H1 (cell line): ENCODE data around the gene RTN4RL1. TPM values are rescaled to one million over a fixed set of nuclear protein-coding genes. Genes with fewer than 3 reads are reported as not detected.
A peak's percentile ranks its signal among the peaks of the same experiment; 100 is the strongest.

Experiments used
- CTCF ChIA-PET: fragments of 300-600 bp; sonication (Branson Sonifier 250); formaldehyde crosslinking; loops from one replicate; lab custom pipeline; 2021; ENCODE audit not compliant: partially characterized antibody; lab: Charles Lee
- POLR2A ChIA-PET: fragments of 300-600 bp; sonication (Branson Sonifier 250); formaldehyde crosslinking; loops from one replicate; lab custom pipeline; 2021; ENCODE audit warnings: inconsistent platforms; ENCODE audit not compliant: partially characterized antibody; lab: Charles Lee
- DNase-seq, 2 experiments: peaks; one replicate each; pipeline versions ENCODE4 v3.0.0 to v3.0.0-alpha.2; 2010 to 2022; ENCODE audit warnings: low spot score in 2 of 2, low read depth in 1 of 2, mixed read lengths in 1 of 2
- FAIRE-seq: peaks from 2 replicates; lab custom pipeline; 2011; peaks lifted over from hg19 to GRCh38; lab: Jason Lieb, UNC
- H2AFZ ChIP-seq: 2 replicates; pipeline ENCODE4 v1.8.1; 2012; ENCODE audit warnings: low read length, inconsistent platforms
- H2AK5ac ChIP-seq: 2 replicates; pipeline ENCODE4 v1.6.1; 2013; ENCODE audit warnings: low read depth, low read length
- H2BK120ac ChIP-seq: replicated peaks from 2 replicates; pipeline ENCODE3; 2013; ENCODE audit warnings: low read depth, low read length, inconsistent platforms
- H2BK12ac ChIP-seq: 2 replicates; pipeline ENCODE4 v1.6.1; 2013; ENCODE audit warnings: low read depth, low read length
- H2BK15ac ChIP-seq: 2 replicates; pipeline ENCODE4 v1.6.1; 2013; ENCODE audit warnings: low read length
- H2BK20ac ChIP-seq: 2 replicates; pipeline ENCODE4 v1.6.1; 2013; ENCODE audit warnings: low read length
- H2BK5ac ChIP-seq: 2 replicates; pipeline ENCODE4 v1.6.1; 2013; ENCODE audit warnings: low read depth, low read length
- H3K14ac ChIP-seq: 2 replicates; pipeline ENCODE4 v1.6.1; 2013; ENCODE audit warnings: inconsistent platforms; ENCODE audit not compliant: insufficient read length
- H3K18ac ChIP-seq: 2 replicates; pipeline ENCODE4 v1.6.1; 2013; ENCODE audit warnings: low read length; ENCODE audit errors: extremely low read depth
- H3K23ac ChIP-seq: 2 replicates; pipeline ENCODE4 v1.6.1; 2013; ENCODE audit warnings: inconsistent platforms; ENCODE audit not compliant: insufficient read length
- H3K23me2 ChIP-seq: 2 replicates; pipeline ENCODE4 v1.6.1; 2013; ENCODE audit warnings: low read depth, low read length
- H3K27ac ChIP-seq: 2 replicates; pipeline ENCODE4 v1.6.1; 2011; ENCODE audit warnings: low read depth, low read length, inconsistent platforms
- H3K27me3 ChIP-seq, 4 experiments: replicated peaks in 1 of 4; 1 replicate in 1 of 4; 2 replicates in 3 of 4; pipeline versions ENCODE4 v1.6.1 to v1.8.1; 2011 to 2013; ENCODE audit warnings: low read length in 3 of 4, mild to moderate bottlenecking in 3 of 4, inconsistent platforms in 2 of 4, mixed read lengths in 2 of 4, moderate library complexity in 1 of 4; ENCODE audit not compliant: control insufficient read depth in 3 of 4, insufficient read depth in 3 of 4; ENCODE audit errors: extremely low read depth in 1 of 4
- H3K36me3 ChIP-seq, 4 experiments: 2 replicates each; pipeline versions ENCODE4 v1.6.1 to v1.8.1; 2011 to 2013; ENCODE audit warnings: mild to moderate bottlenecking in 4 of 4, low read length in 3 of 4, moderate library complexity in 2 of 4, control low read depth in 1 of 4, inconsistent platforms in 1 of 4; ENCODE audit not compliant: insufficient read depth in 4 of 4, control insufficient read depth in 2 of 4
- H3K4ac ChIP-seq: replicated peaks from 2 replicates; pipeline ENCODE3; 2013; ENCODE audit warnings: low read length, low read depth, mixed read lengths, inconsistent platforms; ENCODE audit not compliant: insufficient read length
- H3K4me1 ChIP-seq, 4 experiments: replicated peaks in 1 of 4; 1 replicate in 1 of 4; 2 replicates in 3 of 4; pipeline versions ENCODE4 v1.6.1 to v1.8.1; 2011 to 2013; ENCODE audit warnings: low read length in 3 of 4, inconsistent platforms in 2 of 4, mixed read lengths in 1 of 4; ENCODE audit not compliant: insufficient read depth in 4 of 4, control insufficient read depth in 3 of 4
- H3K4me2 ChIP-seq, 2 experiments: 2 replicates each; pipeline versions ENCODE4 v1.6.1 to v1.8.1; 2011 to 2013; ENCODE audit warnings: low read depth in 2 of 2, low read length in 2 of 2, control low read depth in 1 of 2, inconsistent platforms in 1 of 2, mild to moderate bottlenecking in 1 of 2; ENCODE audit not compliant: insufficient read depth in 1 of 2
- H3K4me3 ChIP-seq, 4 experiments: fragments of 200-600, 300-600 bp in 1 of 4; sonication (generic), shearing (Covaris generic), sonication (Bioruptor Twin) in 1 of 4; 2 replicates each; pipeline versions ENCODE4 v1.5.1 to v1.8.1; 2011 to 2016; ENCODE audit warnings: low read length in 4 of 4, low read depth in 3 of 4, control low read depth in 2 of 4, inconsistent platforms in 2 of 4, mild to moderate bottlenecking in 2 of 4, mixed read lengths in 1 of 4, moderate library complexity in 1 of 4; ENCODE audit not compliant: insufficient read depth in 2 of 4; ENCODE audit errors: extremely low read depth in 1 of 4
- H3K56ac ChIP-seq: replicated peaks from 2 replicates; pipeline ENCODE3; 2013; ENCODE audit warnings: low read depth, mild to moderate bottlenecking, mixed read lengths, low read length, inconsistent platforms; ENCODE audit not compliant: insufficient read length
- H3K79me1 ChIP-seq: 2 replicates; pipeline ENCODE4 v1.6.1; 2013; ENCODE audit warnings: low read depth, low read length, control low read depth
- H3K79me2 ChIP-seq, 2 experiments: 2 replicates each; pipeline versions ENCODE4 v1.6.1 to v1.8.1; 2012 to 2013; ENCODE audit warnings: low read length in 2 of 2, mild to moderate bottlenecking in 2 of 2, inconsistent platforms in 1 of 2; ENCODE audit not compliant: insufficient read depth in 2 of 2, control insufficient read depth in 1 of 2
- H3K9ac ChIP-seq, 4 experiments: replicated peaks in 1 of 4; 1 replicate in 1 of 4; 2 replicates in 3 of 4; pipeline versions ENCODE4 v1.6.1 to v1.8.1; 2011 to 2013; ENCODE audit warnings: low read depth in 3 of 4, low read length in 3 of 4, control low read depth in 2 of 4, mild to moderate bottlenecking in 2 of 4, moderate library complexity in 2 of 4, inconsistent platforms in 1 of 4; ENCODE audit errors: extremely low read depth in 1 of 4
- H3K9me3 ChIP-seq, 2 experiments: 2 replicates each; pipeline versions ENCODE4 v1.6.1 to v1.8.1; 2012 to 2013; ENCODE audit warnings: mild to moderate bottlenecking in 2 of 2, moderate library complexity in 2 of 2, control low read depth in 1 of 2, inconsistent platforms in 1 of 2, low read depth in 1 of 2, low read length in 1 of 2, mixed read lengths in 1 of 2; ENCODE audit not compliant: insufficient read depth in 2 of 2
- H4K20me1 ChIP-seq, 2 experiments: replicated peaks in 1 of 2; 2 replicates each; pipeline versions ENCODE3 to v1.8.1; 2011 to 2013; ENCODE audit warnings: inconsistent platforms in 2 of 2, low read length in 2 of 2, mild to moderate bottlenecking in 1 of 2; ENCODE audit not compliant: insufficient read depth in 2 of 2, control insufficient read depth in 1 of 2
- H4K5ac ChIP-seq: 2 replicates; pipeline ENCODE4 v1.6.1; 2013; ENCODE audit warnings: low read length, low read depth, mixed read lengths, inconsistent platforms; ENCODE audit not compliant: insufficient read length
- H4K8ac ChIP-seq: 2 replicates; pipeline ENCODE4 v1.8.0; 2013; ENCODE audit warnings: mild to moderate bottlenecking, moderate library complexity, low read length, inconsistent platforms; ENCODE audit not compliant: insufficient read depth; ENCODE audit errors: extremely low read depth
- H4K91ac ChIP-seq: replicated peaks from 2 replicates; pipeline ENCODE3; 2013; ENCODE audit warnings: low read length, mixed read lengths, inconsistent platforms; ENCODE audit not compliant: insufficient read length
- ASH2L ChIP-seq: fragments of 200-600, 300-600 bp; sonication (generic); IDR thresholded peaks from one replicate; pipeline ENCODE4 v1.7.1; 2017; ENCODE audit warnings: low read length
- CBX8 ChIP-seq: fragments of 300-800, 300-1000 bp; sonication (generic); IDR thresholded peaks from 2 replicates; pipeline ENCODE4 v1.7.1; 2016; ENCODE audit warnings: low read depth, low read length, borderline replicate concordance
- GTF2F1 ChIP-seq: IDR thresholded peaks from 2 replicates; pipeline ENCODE4 v1.6.1; 2012; ENCODE audit warnings: low read depth, low read length, improper control_type of control experiment, borderline replicate concordance
- MAFK ChIP-seq: IDR thresholded peaks from 2 replicates; pipeline ENCODE4 v1.6.1; 2012; ENCODE audit warnings: low read depth, mild to moderate bottlenecking, improper control_type of control experiment, low read length
- RBBP5 ChIP-seq: IDR thresholded peaks from 2 replicates; pipeline ENCODE4 v1.7.1; 2012; ENCODE audit warnings: low read depth, mild to moderate bottlenecking, inconsistent platforms, low read length, moderate library complexity, borderline replicate concordance
- RXRA ChIP-seq: IDR thresholded peaks from 2 replicates; pipeline ENCODE4 v1.6.1; 2011; ENCODE audit warnings: low read depth, mild to moderate bottlenecking, low read length, moderate library complexity; ENCODE audit not compliant: insufficient read depth
- SIN3A ChIP-seq, 2 experiments: IDR thresholded peaks in 1 of 2; conservative IDR thresholded peaks in 1 of 2; 2 replicates each; pipeline ENCODE4 v1.6.1; 2011 to 2012; ENCODE audit warnings: low read length in 2 of 2, improper control_type of control experiment in 1 of 2, low read depth in 1 of 2, mild to moderate bottlenecking in 1 of 2
- SP1 ChIP-seq: IDR thresholded peaks from 2 replicates; pipeline ENCODE4 v1.6.1; 2011; ENCODE audit warnings: low read depth, low read length
- WGBS, 2 experiments: shearing (Covaris generic) in 1 of 2; methylation state at CpG; one replicate each; pipeline versions ENCODE4 v1.1.6 to v1.1.7; 2013 to 2015; ENCODE audit warnings: low lambda C conversion rate in 2 of 2, mixed read lengths in 2 of 2, inconsistent platforms in 1 of 2, low coverage in 1 of 2, missing lambda C conversion rate in 1 of 2; ENCODE audit not compliant: insufficient replicate concordance in 2 of 2, insufficient coverage in 1 of 2, insufficient read length in 1 of 2; ENCODE audit errors: extremely low coverage in 1 of 2, missing lambda C conversion rate in 1 of 2; 5-methylcytosine and 5-hydroxymethylcytosine counted together
- polyA plus RNA-seq, 7 experiments: library from polyadenylated mRNA; depleted of rRNA in 3 of 7; stranded (reverse) in 5 of 7; unstranded in 2 of 7; fragments of >200 nt in 5 of 7; fragments of 200-250 nt in 2 of 7; gene quantifications; 1 replicate in 5 of 7; 2 replicates in 1 of 7; 4 replicates in 1 of 7; pipeline versions ENCODE4 v1.2.1 to v1.2.3, GENCODE V29; 2011 to 2013; ENCODE audit warnings: missing spikeins in 2 of 7, mixed read lengths in 2 of 7
- total RNA-seq: library from RNA; stranded (reverse); fragmentation: NEBNext Ultra II Directional; extraction: Animal tissue kit (Norgen Biotek cat#: 25700); gene quantifications from 2 replicates; pipeline ENCODE4 v1.2.1, GENCODE V29; 2021
- TF ChIP-seq, protein P1 (sequence below): IDR thresholded peaks from 2 replicates; pipeline ENCODE4 v1.6.1; 2012; ENCODE audit warnings: inconsistent platforms
- TF ChIP-seq, protein P2 (sequence below): IDR thresholded peaks from 2 replicates; pipeline ENCODE4 v1.6.1; 2012; ENCODE audit warnings: inconsistent platforms

The RTN4RL1 gene
- total and polyA plus RNA-seq, 2 of the 8 experiments (the other 6 are each of a cell fraction or from before 2014, with no cell fraction given), result 0.09 TPM; not detected in 1

GRCh38 chr17:1946021-1946932, 78.9 kb downstream of the RTN4RL1 start:
- FAIRE-seq (no peak), DNase-seq (no peak)
- no peak for TF ChIP-seq GTF2F1
- TF ChIP-seq RBBP5, result no peak
- TF ChIP-seq RXRA, result no peak
- TF ChIP-seq, protein P1, sequence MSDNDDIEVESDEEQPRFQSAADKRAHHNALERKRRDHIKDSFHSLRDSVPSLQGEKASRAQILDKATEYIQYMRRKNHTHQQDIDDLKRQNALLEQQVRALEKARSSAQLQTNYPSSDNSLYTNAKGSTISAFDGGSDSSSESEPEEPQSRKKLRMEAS, result no peak
- TF ChIP-seq, protein P2, sequence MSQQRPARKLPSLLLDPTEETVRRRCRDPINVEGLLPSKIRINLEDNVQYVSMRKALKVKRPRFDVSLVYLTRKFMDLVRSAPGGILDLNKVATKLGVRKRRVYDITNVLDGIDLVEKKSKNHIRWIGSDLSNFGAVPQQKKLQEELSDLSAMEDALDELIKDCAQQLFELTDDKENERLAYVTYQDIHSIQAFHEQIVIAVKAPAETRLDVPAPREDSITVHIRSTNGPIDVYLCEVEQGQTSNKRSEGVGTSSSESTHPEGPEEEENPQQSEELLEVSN, result no peak
- TF ChIP-seq MAFK, result no peak
- no peak for TF ChIP-seq ASH2L
- TF ChIP-seq CBX8, result no peak
- TF ChIP-seq SP1, result no peak
- no peak for TF ChIP-seq SIN3A (conservative IDR thresholded peaks at IDR 0.05 in 1 of 2, IDR thresholded peaks at IDR 0.05 in 1 of 2; ENCODE audit: low read depth in 1 of 2, low read length in 2 of 2)
- ChIA-PET CTCF (no interaction called here), POLR2A (no interaction called here)
- H3K4me2 ChIP-seq, result no peak overlapping the region
- no peaks in the 10 kb centered on the region for H3K23me2 ChIP-seq
- no peak overlapping the region for H3K4me3 ChIP-seq
- H3K9ac ChIP-seq, result no peak overlapping the region
- no peaks in the 10 kb centered on the region for H3K36me3 ChIP-seq
- no peak overlapping the region for H2AFZ ChIP-seq
- H3K79me2 ChIP-seq, result no peaks in the 10 kb centered on the region
- H3K23ac ChIP-seq, result no peak overlapping the region
- H3K56ac ChIP-seq, result no peak overlapping the region
- H3K9me3 ChIP-seq, result no peaks in the 10 kb centered on the region
- H2BK120ac ChIP-seq, result no peak overlapping the region
- no peak overlapping the region for H4K91ac ChIP-seq
- peaks cover 0 to 5% of the 10 kb centered on the region in 2 experiments for H4K20me1 ChIP-seq
- 90% methylated on average over 20 of the region's 20 CpGs; no CpG with 5 or more reads in 1 of the 2 experiments for WGBS, 2 experiments
- no peak overlapping the region for H2BK12ac ChIP-seq
- H3K14ac ChIP-seq, result no peak overlapping the region
- no peaks in the 10 kb centered on the region for H3K27me3 ChIP-seq
- H3K18ac ChIP-seq, result no peak overlapping the region
- peak overlapping the region; percentile 13; the same call in 1 of the 2 replicates for H2BK5ac ChIP-seq
- no peaks in the 10 kb centered on the region for H3K4me1 ChIP-seq
- H2AK5ac ChIP-seq, result no peak overlapping the region
- no peak overlapping the region for H2BK20ac ChIP-seq
- H4K8ac ChIP-seq, result peak overlapping the region; percentile 68
- no peak overlapping the region; the same call in 1 of the 2 replicates for H3K27ac ChIP-seq
- H4K5ac ChIP-seq, result no peak overlapping the region
- H3K79me1 ChIP-seq, result no peaks in the 10 kb centered on the region
- H3K4ac ChIP-seq, result no peak overlapping the region
- no peak overlapping the region for H2BK15ac ChIP-seq
